H9 (cell line): ENCODE results near the gene PIEZO2. TPM values are rescaled to one million over a fixed set of nuclear protein-coding genes. Genes with fewer than 3 reads are reported as not detected.

Experiments used
- DNase-seq: peaks from one replicate; pipeline ENCODE4 v3.0.0-alpha.2; 2017
- H2AFZ ChIP-seq: one replicate; pipeline ENCODE4 v1.6.1; 2013; ENCODE audit warnings: mild to moderate bottlenecking, low read length, control low read depth, moderate library complexity
- H2AK5ac ChIP-seq: 2 replicates; pipeline ENCODE4 v1.6.1; 2013; ENCODE audit warnings: low read length, control low read depth, mixed read lengths; ENCODE audit not compliant: insufficient read length
- H2BK120ac ChIP-seq: one replicate; pipeline ENCODE4 v1.6.1; 2013; ENCODE audit warnings: low read depth, mild to moderate bottlenecking, low read length, control low read depth, inconsistent platforms; ENCODE audit not compliant: poor library complexity, severe bottlenecking
- H2BK12ac ChIP-seq: 2 replicates; pipeline ENCODE4 v1.6.1; 2013; ENCODE audit warnings: low read length, control low read depth, mixed read lengths, low read depth; ENCODE audit not compliant: insufficient read length
- H2BK15ac ChIP-seq: 2 replicates; pipeline ENCODE4 v1.6.1; 2013; ENCODE audit warnings: low read depth, low read length, control low read depth
- H2BK20ac ChIP-seq: one replicate; pipeline ENCODE4 v1.6.1; 2013; ENCODE audit warnings: low read depth, mild to moderate bottlenecking, low read length, control low read depth, inconsistent platforms; ENCODE audit not compliant: poor library complexity, severe bottlenecking
- H2BK5ac ChIP-seq: 2 replicates; pipeline ENCODE4 v1.6.1; 2013; ENCODE audit warnings: low read length, control low read depth, mixed read lengths; ENCODE audit not compliant: insufficient read length
- H3K14ac ChIP-seq: 2 replicates; pipeline ENCODE4 v1.6.1; 2013; ENCODE audit warnings: low read length, control low read depth; ENCODE audit not compliant: insufficient read depth
- H3K18ac ChIP-seq: 2 replicates; pipeline ENCODE4 v1.6.1; 2013; ENCODE audit warnings: low read depth, mild to moderate bottlenecking, mixed read lengths, low read length, control low read depth; ENCODE audit not compliant: insufficient read length
- H3K23ac ChIP-seq: 2 replicates; pipeline ENCODE4 v1.6.1; 2013; ENCODE audit warnings: low read length, control low read depth, mixed read lengths, low read depth; ENCODE audit not compliant: insufficient read length
- H3K23me2 ChIP-seq: 2 replicates; pipeline ENCODE4 v1.6.1; 2013; ENCODE audit warnings: low read depth, mild to moderate bottlenecking, mixed read lengths, low read length, control low read depth; ENCODE audit not compliant: insufficient read length, poor library complexity, severe bottlenecking
- H3K27ac ChIP-seq: 2 replicates; pipeline ENCODE4 v1.5.1; 2013; ENCODE audit warnings: low read length, control low read depth, mixed read lengths, low read depth; ENCODE audit not compliant: insufficient read length
- H3K27me3 ChIP-seq: 2 replicates; pipeline ENCODE4 v1.6.1; 2013; ENCODE audit warnings: low read length, control low read depth, inconsistent platforms; ENCODE audit not compliant: insufficient read depth
- H3K4ac ChIP-seq: 2 replicates; pipeline ENCODE4 v1.6.1; 2013; ENCODE audit warnings: low read depth, mild to moderate bottlenecking, control low read depth, inconsistent platforms, low read length, moderate library complexity
- H3K4me1 ChIP-seq: 2 replicates; pipeline ENCODE4 v1.6.1; 2013; ENCODE audit warnings: low read length, control low read depth, inconsistent platforms; ENCODE audit not compliant: insufficient read depth
- H3K4me2 ChIP-seq: 2 replicates; pipeline ENCODE4 v1.6.1; 2013; ENCODE audit warnings: low read length, control low read depth, mixed read lengths; ENCODE audit not compliant: insufficient read length, insufficient read depth
- H3K56ac ChIP-seq: 2 replicates; pipeline ENCODE4 v1.6.1; 2013; ENCODE audit warnings: low read depth, mild to moderate bottlenecking, mixed read lengths, low read length, control low read depth; ENCODE audit not compliant: insufficient read length
- H3K79me1 ChIP-seq: 2 replicates; pipeline ENCODE4 v1.6.1; 2013; ENCODE audit warnings: low read depth, mild to moderate bottlenecking, moderate library complexity, low read length, control low read depth, inconsistent platforms; ENCODE audit not compliant: insufficient read depth, poor library complexity, severe bottlenecking
- H3K79me2 ChIP-seq: 2 replicates; pipeline ENCODE4 v1.6.1; 2013; ENCODE audit warnings: low read length, control low read depth, inconsistent platforms; ENCODE audit not compliant: insufficient read depth
- H3K9ac ChIP-seq: 2 replicates; pipeline ENCODE4 v1.6.1; 2013; ENCODE audit warnings: low read length, control low read depth, mixed read lengths; ENCODE audit not compliant: insufficient read length; ENCODE audit errors: extremely low read depth
- H3K9me3 ChIP-seq: one replicate; pipeline ENCODE4 v1.6.1; 2013; ENCODE audit warnings: low read depth, low read length, inconsistent platforms; ENCODE audit not compliant: control insufficient read depth
- H3T11ph ChIP-seq: one replicate; pipeline ENCODE4 v1.6.1; 2013; ENCODE audit warnings: mild to moderate bottlenecking, low read length, control low read depth, inconsistent platforms
- H4K20me1 ChIP-seq: one replicate; pipeline ENCODE4 v1.6.1; 2013; ENCODE audit not compliant: control insufficient read depth, insufficient read length, insufficient read depth
- H4K5ac ChIP-seq: 2 replicates; pipeline ENCODE4 v1.6.1; 2013; ENCODE audit warnings: low read depth, mild to moderate bottlenecking, mixed read lengths, low read length, control low read depth; ENCODE audit not compliant: insufficient read length
- H4K8ac ChIP-seq: replicated peaks from 2 replicates; pipeline ENCODE4 v1.6.1; 2013; ENCODE audit warnings: low read length, control low read depth, mixed read lengths, low read depth; ENCODE audit not compliant: insufficient read length
- H4K91ac ChIP-seq: 2 replicates; pipeline ENCODE4 v1.6.1; 2013; ENCODE audit warnings: low read depth, mild to moderate bottlenecking, moderate library complexity, mixed read lengths, low read length, control low read depth; ENCODE audit not compliant: insufficient read length
- H3K27ac Mint-ChIP-seq, 3 experiments: 2 replicates in 2 of 3; 3 replicates in 1 of 3; pipeline ENCODE4 v1.8.0; 2020 to 2021; ENCODE audit warnings: mixed read lengths in 3 of 3, mild to moderate bottlenecking in 1 of 3, moderate library complexity in 1 of 3
- H3K27me3 Mint-ChIP-seq: 2 replicates; pipeline ENCODE4 v1.8.0; 2021; ENCODE audit warnings: low read depth, mild to moderate bottlenecking, moderate library complexity, mixed read lengths
- H3K36me3 Mint-ChIP-seq, 3 experiments: 2 replicates in 2 of 3; 3 replicates in 1 of 3; pipeline ENCODE4 v1.8.0; 2020 to 2021; ENCODE audit warnings: low read depth in 3 of 3, mixed read lengths in 3 of 3; ENCODE audit not compliant: insufficient read depth in 1 of 3
- H3K4me1 Mint-ChIP-seq, 2 experiments: 2 replicates each; pipeline ENCODE4 v1.8.0; 2020; ENCODE audit warnings: mixed read lengths in 2 of 2
- H3K4me3 Mint-ChIP-seq, 2 experiments: 2 replicates in 1 of 2; 3 replicates in 1 of 2; pipeline ENCODE4 v1.8.0; 2020 to 2021; ENCODE audit warnings: mild to moderate bottlenecking in 2 of 2, mixed read lengths in 2 of 2, moderate library complexity in 1 of 2
- H3K9me3 Mint-ChIP-seq, 2 experiments: 2 replicates in 1 of 2; 3 replicates in 1 of 2; pipeline ENCODE4 v1.8.0; 2020; ENCODE audit warnings: mild to moderate bottlenecking in 2 of 2, mixed read lengths in 2 of 2, moderate library complexity in 1 of 2
- CTCF ChIP-seq: fragments of 200-600 bp; sonication (generic); conservative IDR thresholded peaks from 3 replicates; pipeline ENCODE4 v1.8.0; 2021; ENCODE audit warnings: antibody characterized with exemption, mild to moderate bottlenecking
- WGBS: extraction: QIAGEN DNeasy Blood & Tissue Kit; methylation state at CpG from one replicate; pipeline ENCODE4 v1.1.7; 2013; ENCODE audit warnings: missing lambda C conversion rate, low lambda C conversion rate, mixed read lengths; ENCODE audit not compliant: insufficient read length; ENCODE audit errors: extremely low coverage; 5-methylcytosine and 5-hydroxymethylcytosine counted together
- total RNA-seq: library from RNA; stranded (reverse); gene quantifications from 2 replicates; pipeline ENCODE4 v1.2.1, GENCODE V29; 2021

The PIEZO2 gene
- total RNA-seq, 1 experiment from 2014 or later: 3.9 TPM

- no CpG with 5 or more reads among the region's 2 CpGs for WGBS
- H3K27ac Mint-ChIP-seq: no peak overlapping the region
- no peak for TF ChIP-seq CTCF
- Histone ChIP-seq H2BK20ac (no peak overlapping the region), H3K23ac (no peak overlapping the region), H3K18ac (no peak overlapping the region), H3K56ac (no peak overlapping the region), H3K23me2 (no peaks in the 10 kb centered on the region), H2AK5ac (no peak overlapping the region), H2BK120ac (no peak overlapping the region), H3K79me2 (no peaks in the 10 kb centered on the region), H4K8ac (no peak overlapping the region), H4K5ac (no peak overlapping the region), H3K27ac (no peak overlapping the region), H2BK12ac (no peak overlapping the region), H3K9me3 (no peaks in the 10 kb centered on the region), H3K27me3 (no peaks in the 10 kb centered on the region), H3T11ph (no peak overlapping the region), H3K4me1 (no peaks in the 10 kb centered on the region), H4K91ac (no peak overlapping the region), H3K14ac (no peak overlapping the region), H3K9ac (no peak overlapping the region), H3K79me1 (no peaks in the 10 kb centered on the region), H4K20me1 (no peaks in the 10 kb centered on the region), H2AFZ (no peak overlapping the region), H3K4ac (no peak overlapping the region), H2BK5ac (no peak overlapping the region), H2BK15ac (no peak overlapping the region), H3K4me2 (no peak overlapping the region)
- no peaks in the 10 kb centered on the region for H3K27me3 Mint-ChIP-seq
- peaks cover 20 to 43% of the 10 kb centered on the region in 2 experiments for H3K9me3 Mint-ChIP-seq
- no peak overlapping the region for H3K4me3 Mint-ChIP-seq
- no peaks in the 10 kb centered on the region for H3K4me1 Mint-ChIP-seq
- DNase-seq: no peak
- H3K36me3 Mint-ChIP-seq: peaks cover 11 to 22% (median 15%) of the 10 kb centered on the region in 3 experiments
These were observed 159.9 kb downstream of the PIEZO2 start for GRCh38 chr18:10989486-10989885.
